Endothelial cell of umbilical vein (primary cell): Measurements from ENCODE around the gene GRID1.

Experiments used
- GATA2 ChIP-seq: IDR thresholded peaks from 2 replicates; pipeline ENCODE4 v1.7.0; 2011; ENCODE audit warnings: low read depth, mild to moderate bottlenecking, moderate library complexity, mixed read lengths, low read length; ENCODE audit not compliant: insufficient read length, insufficient read depth
- TF ChIP-seq, protein P1 (sequence below), 2 donors: IDR thresholded peaks; 1 replicate in 1 of 2; 2 replicates in 1 of 2; pipeline ENCODE4 v1.5.1; 2011; ENCODE audit warnings: low read length in 2 of 2, mild to moderate bottlenecking in 2 of 2, moderate library complexity in 2 of 2, control low read depth in 1 of 2, inconsistent platforms in 1 of 2, low read depth in 1 of 2; ENCODE audit not compliant: insufficient read depth in 1 of 2; ENCODE audit errors: extremely low read depth in 1 of 2

DNA sequence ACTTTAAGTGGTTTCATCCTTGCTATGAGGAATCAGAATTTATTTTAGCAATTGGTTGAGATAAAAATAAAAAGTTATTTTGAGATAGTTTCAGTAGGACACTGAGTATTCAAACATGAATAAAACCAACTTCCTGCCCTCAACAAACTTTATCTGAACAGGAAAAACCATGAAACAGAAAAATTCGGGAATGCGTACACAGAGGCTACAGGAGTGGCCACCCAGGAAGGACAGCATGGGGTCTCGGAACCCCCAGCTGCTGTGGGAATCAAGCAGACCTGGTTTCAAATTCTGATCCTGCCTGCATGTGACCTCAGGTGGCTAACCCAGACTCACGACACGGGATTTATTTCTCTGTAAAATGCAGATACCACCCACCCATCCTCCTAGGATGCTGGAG, 49.0 kb upstream of the GRID1 start:
- TF ChIP-seq, protein P1, sequence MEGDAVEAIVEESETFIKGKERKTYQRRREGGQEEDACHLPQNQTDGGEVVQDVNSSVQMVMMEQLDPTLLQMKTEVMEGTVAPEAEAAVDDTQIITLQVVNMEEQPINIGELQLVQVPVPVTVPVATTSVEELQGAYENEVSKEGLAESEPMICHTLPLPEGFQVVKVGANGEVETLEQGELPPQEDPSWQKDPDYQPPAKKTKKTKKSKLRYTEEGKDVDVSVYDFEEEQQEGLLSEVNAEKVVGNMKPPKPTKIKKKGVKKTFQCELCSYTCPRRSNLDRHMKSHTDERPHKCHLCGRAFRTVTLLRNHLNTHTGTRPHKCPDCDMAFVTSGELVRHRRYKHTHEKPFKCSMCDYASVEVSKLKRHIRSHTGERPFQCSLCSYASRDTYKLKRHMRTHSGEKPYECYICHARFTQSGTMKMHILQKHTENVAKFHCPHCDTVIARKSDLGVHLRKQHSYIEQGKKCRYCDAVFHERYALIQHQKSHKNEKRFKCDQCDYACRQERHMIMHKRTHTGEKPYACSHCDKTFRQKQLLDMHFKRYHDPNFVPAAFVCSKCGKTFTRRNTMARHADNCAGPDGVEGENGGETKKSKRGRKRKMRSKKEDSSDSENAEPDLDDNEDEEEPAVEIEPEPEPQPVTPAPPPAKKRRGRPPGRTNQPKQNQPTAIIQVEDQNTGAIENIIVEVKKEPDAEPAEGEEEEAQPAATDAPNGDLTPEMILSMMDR (IDR thresholded peaks at IDR 0.05; ENCODE audit: extremely low read depth in 1 of 2, insufficient read depth in 1 of 2, low read depth in 1 of 2, low read length in 2 of 2) = no peak
- TF ChIP-seq GATA2 = no peak
